MM.1S (cell line): ENCODE data around the gene FMN1.

ENCODE experiments used
- DNase-seq: peaks from one replicate; pipeline ENCODE4 v3.0.0-alpha.2; 2015
- H2AFZ ChIP-seq: fragments of 300-600 bp; sonication (generic); 2 replicates; pipeline ENCODE4 v1.6.0; 2016; ENCODE audit warnings: antibody characterized with exemption, low read length
- H3F3A ChIP-seq: fragments of 300-600 bp; sonication (generic); 2 replicates; pipeline ENCODE4 v1.6.1; 2016; ENCODE audit warnings: mild to moderate bottlenecking, antibody characterized with exemption, low read length, moderate library complexity, mixed read lengths; ENCODE audit not compliant: insufficient read depth
- H3K27ac ChIP-seq: fragments of 300-600 bp; sonication (generic); 2 replicates; pipeline ENCODE4 v1.5.1; 2016; ENCODE audit warnings: mild to moderate bottlenecking, low read length
- H3K27me3 ChIP-seq: fragments of 300-600 bp; sonication (generic); replicated peaks from 2 replicates; pipeline ENCODE4 v1.6.0; 2016; ENCODE audit warnings: low read length; ENCODE audit not compliant: insufficient read depth
- H3K36me3 ChIP-seq: fragments of 300-600 bp; sonication (generic); replicated peaks from 2 replicates; pipeline ENCODE4 v1.6.1; 2016; ENCODE audit warnings: mild to moderate bottlenecking, low read length, mixed read lengths; ENCODE audit not compliant: insufficient read depth
- H3K4me1 ChIP-seq: fragments of 300-600 bp; sonication (generic); 2 replicates; pipeline ENCODE4 v1.6.1; 2016; ENCODE audit warnings: low read length, mixed read lengths
- H3K4me2 ChIP-seq: fragments of 300-600 bp; sonication (generic); 2 replicates; pipeline ENCODE4 v1.6.0; 2016; ENCODE audit warnings: low read depth, low read length
- H3K4me3 ChIP-seq: fragments of 300-600 bp; sonication (generic); 2 replicates; pipeline ENCODE4 v1.5.1; 2016; ENCODE audit warnings: low read length, mixed read lengths
- H3K79me2 ChIP-seq: fragments of 300-600 bp; sonication (generic); 2 replicates; pipeline ENCODE4 v1.6.1; 2016; ENCODE audit warnings: mixed run types, low read length, mixed read lengths
- H3K9ac ChIP-seq: fragments of 300-600 bp; sonication (generic); 2 replicates; pipeline ENCODE4 v1.6.1; 2016; ENCODE audit warnings: low read length, mixed read lengths
- H3K9me2 ChIP-seq: fragments of 300-600 bp; sonication (generic); replicated peaks from 2 replicates; pipeline ENCODE4 v1.6.1; 2016; ENCODE audit warnings: mild to moderate bottlenecking, low read length, mixed read lengths; ENCODE audit not compliant: insufficient read depth
- H3K9me3 ChIP-seq: fragments of 300-600 bp; sonication (generic); replicated peaks from 2 replicates; pipeline ENCODE4 v1.6.1; 2016; ENCODE audit warnings: mild to moderate bottlenecking, low read length, mixed read lengths; ENCODE audit not compliant: insufficient read depth
- H4K20me1 ChIP-seq: fragments of 300-600 bp; sonication (generic); 2 replicates; pipeline ENCODE4 v1.6.1; 2016; ENCODE audit warnings: mild to moderate bottlenecking, low read length, moderate library complexity, mixed read lengths; ENCODE audit not compliant: insufficient read depth
- CTCF ChIP-seq: fragments of 300-600 bp; sonication (generic); IDR thresholded peaks from 2 replicates; pipeline ENCODE4 v1.5.1; 2016; ENCODE audit warnings: antibody characterized with exemption, low read length, mixed read lengths
- EZH2 ChIP-seq: fragments of 300-600 bp; sonication (generic); optimal IDR thresholded peaks from 2 replicates; pipeline ENCODE3; 2017; ENCODE audit warnings: low read depth, mild to moderate bottlenecking, antibody characterized with exemption, low read length, mixed read lengths
- EZH2phosphoT487 ChIP-seq: fragments of 300-600 bp; sonication (generic); IDR thresholded peaks from 2 replicates; pipeline ENCODE4 v1.6.1; 2018; ENCODE audit warnings: antibody characterized with exemption, low read length

FMN1 gene

GRCh38 chr15:33158366-33158765 is 36.1 kb downstream of the FMN1 start:
- TF ChIP-seq EZH2phosphoT487 (no peak), CTCF (no peak), EZH2 (no peak)
- no peaks in the 10 kb centered on the region for H3K4me1 ChIP-seq
- no peak overlapping the region for H3K4me2 ChIP-seq
- no peak overlapping the region for H3K4me3 ChIP-seq
- no peaks in the 10 kb centered on the region for H3F3A ChIP-seq
- H3K9ac ChIP-seq = no peak overlapping the region
- H3K79me2 ChIP-seq = no peaks in the 10 kb centered on the region
- no peaks in the 10 kb centered on the region for H3K36me3 ChIP-seq
- no peaks in the 10 kb centered on the region for H3K27me3 ChIP-seq
- H4K20me1 ChIP-seq = no peaks in the 10 kb centered on the region
- DNase-seq = no peak
- H3K27ac ChIP-seq = no peak overlapping the region
- no peaks in the 10 kb centered on the region for H3K9me3 ChIP-seq
- H3K9me2 ChIP-seq = no peaks in the 10 kb centered on the region
- H2AFZ ChIP-seq = no peak overlapping the region

- TF ChIP-seq EZH2phosphoT487 (no peak), CTCF (no peak), EZH2 (no peak)
- Histone ChIP-seq H2AFZ (no peak overlapping the region), H3K27me3 (no peaks in the 10 kb centered on the region), H3K27ac (no peak overlapping the region), H3K9me3 (no peaks in the 10 kb centered on the region), H4K20me1 (no peaks in the 10 kb centered on the region), H3K4me1 (no peaks in the 10 kb centered on the region), H3K9ac (no peak overlapping the region), H3K9me2 (no peaks in the 10 kb centered on the region), H3K36me3 (no peaks in the 10 kb centered on the region), H3K79me2 (no peaks in the 10 kb centered on the region), H3K4me3 (no peak overlapping the region), H3K4me2 (no peak overlapping the region), H3F3A (no peaks in the 10 kb centered on the region)
- no peak for DNase-seq
Measured at GRCh38 chr15:33157371-33158037, 37.0 kb downstream of the FMN1 start.

GRCh38 chr15:33155691-33156420 is 38.7 kb downstream of the FMN1 start:
- Histone ChIP-seq H3K27me3 (no peaks in the 10 kb centered on the region), H3K27ac (no peak overlapping the region)

More at GRCh38 chr15:33155691-33156420, 38.7 kb downstream of the FMN1 start:
- Histone ChIP-seq H3K4me1 (no peaks in the 10 kb centered on the region), H3F3A (no peaks in the 10 kb centered on the region), H3K9me2 (no peaks in the 10 kb centered on the region), H3K9me3 (no peaks in the 10 kb centered on the region), H3K36me3 (no peaks in the 10 kb centered on the region), H3K79me2 (no peaks in the 10 kb centered on the region), H3K4me3 (no peak overlapping the region), H3K9ac (no peak overlapping the region), H3K4me2 (no peak overlapping the region), H2AFZ (no peak overlapping the region), H4K20me1 (no peaks in the 10 kb centered on the region)
- TF ChIP-seq CTCF (no peak), EZH2 (no peak), EZH2phosphoT487 (no peak)
- DNase-seq = no peak
